HepG2 (cell line): ENCODE measurements around the gene EIF4E1B. TPM values are rescaled to one million over a fixed set of nuclear protein-coding genes. Genes with fewer than 3 reads are reported as not detected.

Experiments used
- CBX2 ChIP-seq, 2 experiments: fragments of 200-600 bp in 1 of 2; sonication (generic); formaldehyde crosslinking in 1 of 2; IDR thresholded peaks; 2 replicates each; pipeline versions ENCODE4 v1.7.0 to v1.8.1; 2018 to 2022; ENCODE audit warnings: low read depth in 2 of 2, low read length in 1 of 2, mild to moderate bottlenecking in 1 of 2, missing genetic modification reagents in 1 of 2
- HNRNPL ChIP-seq: fragments of 200-400 bp; formaldehyde crosslinking; IDR thresholded peaks from 2 replicates; pipeline ENCODE4 v1.6.1; 2017; ENCODE audit warnings: mild to moderate bottlenecking, low read depth, low read length
- KAT8 ChIP-seq: IDR thresholded peaks from 2 replicates; pipeline ENCODE4 v1.6.1; 2016; ENCODE audit warnings: missing genetic modification reagents, missing compliant biosample characterization
- NCOR1 ChIP-seq: fragments of 200-600 bp; sonication (generic); IDR thresholded peaks from 2 replicates; pipeline ENCODE4 v1.7.0; 2017; ENCODE audit warnings: antibody characterized with exemption, low read length, borderline replicate concordance
- SRSF1 ChIP-seq: fragments of 200-400 bp; formaldehyde crosslinking; optimal IDR thresholded peaks from 2 replicates; pipeline ENCODE3; 2017; ENCODE audit warnings: mild to moderate bottlenecking, low read depth, low read length, moderate library complexity
- SUZ12 ChIP-seq: fragments of 150-350 bp; IDR thresholded peaks from 2 replicates; pipeline ENCODE4 v1.6.1; 2014; ENCODE audit warnings: low read depth, low read length
- TOPORS ChIP-seq: sonication (generic); formaldehyde crosslinking; IDR thresholded peaks from 2 replicates; pipeline ENCODE4 v1.8.0; 2023; ENCODE audit warnings: mild to moderate bottlenecking, missing genetic modification reagents
- ZFX ChIP-seq: sonication (generic); formaldehyde crosslinking; IDR thresholded peaks from 2 replicates; pipeline ENCODE4 v1.4.0; 2020; ENCODE audit warnings: mild to moderate bottlenecking, low read depth, missing genetic modification reagents, moderate library complexity
- ZNF124 ChIP-seq: sonication (generic); formaldehyde crosslinking; IDR thresholded peaks from 2 replicates; pipeline ENCODE4 v1.4.0; 2020; ENCODE audit warnings: missing genetic modification reagents
- ZNF136 ChIP-seq: sonication (generic); formaldehyde crosslinking; IDR thresholded peaks from 2 replicates; pipeline ENCODE4 v1.8.1; 2022; ENCODE audit warnings: low read depth, mild to moderate bottlenecking, moderate library complexity, missing genetic modification reagents
- ZNF160 ChIP-seq: sonication (generic); formaldehyde crosslinking; IDR thresholded peaks from 2 replicates; pipeline ENCODE4 v1.8.0; 2022; ENCODE audit warnings: mild to moderate bottlenecking, inconsistent platforms, missing genetic modification reagents
- ZNF17 ChIP-seq: sonication (generic); formaldehyde crosslinking; IDR thresholded peaks from 2 replicates; pipeline ENCODE4 v1.5.0; 2020; ENCODE audit warnings: mild to moderate bottlenecking, missing genetic modification reagents
- ZNF20 ChIP-seq: sonication (generic); formaldehyde crosslinking; IDR thresholded peaks from 2 replicates; pipeline ENCODE4 v1.4.0; 2020; ENCODE audit warnings: mild to moderate bottlenecking, moderate library complexity, missing genetic modification reagents
- ZNF33A ChIP-seq: sonication (generic); formaldehyde crosslinking; IDR thresholded peaks from 2 replicates; pipeline ENCODE4 v1.5.1; 2020; ENCODE audit warnings: missing genetic modification reagents, mild to moderate bottlenecking, moderate library complexity, borderline replicate concordance
- ZNF543 ChIP-seq: sonication (generic); formaldehyde crosslinking; IDR thresholded peaks from 2 replicates; pipeline ENCODE4 v1.4.0; 2020; ENCODE audit warnings: mild to moderate bottlenecking, missing genetic modification reagents
- ZNF672 ChIP-seq: sonication (generic); formaldehyde crosslinking; IDR thresholded peaks from 2 replicates; pipeline ENCODE4 v1.8.1; 2022; ENCODE audit warnings: missing genetic modification reagents
- ZNF75D ChIP-seq: sonication (generic); formaldehyde crosslinking; IDR thresholded peaks from 2 replicates; pipeline ENCODE4 v1.8.1; 2023; ENCODE audit warnings: missing genetic modification reagents, mild to moderate bottlenecking, borderline replicate concordance
- ZNF777 ChIP-seq: sonication (generic); formaldehyde crosslinking; IDR thresholded peaks from 2 replicates; pipeline ENCODE4 v1.4.0; 2020; ENCODE audit warnings: missing genetic modification reagents
- ZSCAN30 ChIP-seq: sonication (generic); formaldehyde crosslinking; IDR thresholded peaks from 2 replicates; pipeline ENCODE4 v1.5.0; 2020; ENCODE audit warnings: mild to moderate bottlenecking, missing genetic modification reagents
- ZSCAN9 ChIP-seq: IDR thresholded peaks from 2 replicates; pipeline ENCODE4 v1.6.1; 2016; ENCODE audit warnings: borderline replicate concordance
- polyA plus RNA-seq, 8 experiments: library from polyadenylated mRNA; depleted of rRNA in 3 of 8; stranded (reverse) in 7 of 8; unstranded in 1 of 8; fragments of >200 nt; fragmentation: Illumina TruSeq in 4 of 8; extraction: Trizol in 4 of 8; gene quantifications; 2 replicates each; pipeline versions ENCODE4 v1.2.1 to v1.2.3, GENCODE V29; 2011 to 2016; ENCODE audit warnings: low read depth in 4 of 8, missing spikeins in 1 of 8, mixed read lengths in 1 of 8; ENCODE audit not compliant: insufficient read depth in 1 of 8
- total RNA-seq, 5 experiments: library from RNA; depleted of rRNA; stranded (reverse); fragments of >200 nt; fragmentation: Illumina TruSeq; extraction: Trizol; gene quantifications; 2 replicates each; pipeline ENCODE4 v1.2.3, GENCODE V29; 2016; ENCODE audit warnings: low read depth in 1 of 5
- TF ChIP-seq, protein P1 (sequence below): IDR thresholded peaks from 2 replicates; pipeline ENCODE4 v1.6.1; 2016; ENCODE audit warnings: mild to moderate bottlenecking
- TF ChIP-seq, protein P2 (sequence below): sonication (generic); formaldehyde crosslinking; IDR thresholded peaks from 2 replicates; pipeline ENCODE4 v1.5.0; 2020; ENCODE audit warnings: mild to moderate bottlenecking, low read depth, missing genetic modification reagents, borderline replicate concordance
- TF ChIP-seq, protein P3 (sequence below): sonication (generic); formaldehyde crosslinking; IDR thresholded peaks from 2 replicates; pipeline ENCODE4 v1.5.0; 2020; ENCODE audit warnings: mild to moderate bottlenecking, missing genetic modification reagents, borderline replicate concordance
- TF ChIP-seq, protein P4 (sequence below): sonication (generic); formaldehyde crosslinking; IDR thresholded peaks from 2 replicates; pipeline ENCODE4 v1.4.0; 2020; ENCODE audit warnings: missing genetic modification reagents
- TF ChIP-seq, protein P5 (sequence below): sonication (generic); formaldehyde crosslinking; IDR thresholded peaks from 2 replicates; pipeline ENCODE4 v1.5.0; 2020; ENCODE audit warnings: mild to moderate bottlenecking, missing genetic modification reagents

Gene EIF4E1B
- total and polyA plus RNA-seq, 2 of the 13 experiments (the other 11 are each of a cell fraction or from before 2014, with no cell fraction given), result not detected

DNA sequence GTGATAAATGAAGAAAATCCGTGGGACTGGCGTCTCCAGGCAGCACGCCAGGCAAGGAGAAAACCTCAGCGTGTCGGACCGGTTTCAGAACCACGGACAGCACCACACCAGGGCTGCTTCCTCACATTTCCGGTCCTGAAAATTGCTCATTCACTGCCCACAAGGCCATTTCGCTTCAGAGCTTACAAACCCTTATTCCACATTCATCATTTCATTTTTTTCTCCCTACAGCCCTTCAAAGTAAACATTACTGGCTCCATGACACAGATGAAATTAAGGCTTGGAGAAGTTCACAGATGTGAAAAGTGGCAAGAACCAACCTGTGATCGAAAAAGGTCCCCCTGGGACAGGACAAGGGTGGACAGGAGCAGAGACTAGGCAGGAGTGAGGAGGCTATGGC, 19.0 kb upstream of the EIF4E1B start (continued):
- TF ChIP-seq, protein P1, sequence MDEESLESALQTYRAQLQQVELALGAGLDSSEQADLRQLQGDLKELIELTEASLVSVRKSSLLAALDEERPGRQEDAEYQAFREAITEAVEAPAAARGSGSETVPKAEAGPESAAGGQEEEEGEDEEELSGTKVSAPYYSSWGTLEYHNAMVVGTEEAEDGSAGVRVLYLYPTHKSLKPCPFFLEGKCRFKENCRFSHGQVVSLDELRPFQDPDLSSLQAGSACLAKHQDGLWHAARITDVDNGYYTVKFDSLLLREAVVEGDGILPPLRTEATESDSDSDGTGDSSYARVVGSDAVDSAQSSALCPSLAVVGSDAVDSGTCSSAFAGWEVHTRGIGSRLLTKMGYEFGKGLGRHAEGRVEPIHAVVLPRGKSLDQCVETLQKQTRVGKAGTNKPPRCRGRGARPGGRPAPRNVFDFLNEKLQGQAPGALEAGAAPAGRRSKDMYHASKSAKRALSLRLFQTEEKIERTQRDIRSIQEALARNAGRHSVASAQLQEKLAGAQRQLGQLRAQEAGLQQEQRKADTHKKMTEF (CRISPR knock-in tag), result peak; percentile 37; the same call in 1 of the 2 replicates
- TF ChIP-seq, protein P2, sequence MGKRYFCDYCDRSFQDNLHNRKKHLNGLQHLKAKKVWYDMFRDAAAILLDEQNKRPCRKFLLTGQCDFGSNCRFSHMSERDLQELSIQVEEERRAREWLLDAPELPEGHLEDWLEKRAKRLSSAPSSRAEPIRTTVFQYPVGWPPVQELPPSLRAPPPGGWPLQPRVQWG (CRISPR knock-in tag), result no peak
- TF ChIP-seq SUZ12 (no peak), ZNF160 (no peak), CBX2 (IDR thresholded peaks at IDR 0.05; ENCODE audit: low read depth, low read length) (no peak), CBX2 (CRISPR knock-in tag; IDR thresholded peaks at IDR 0.05; ENCODE audit: low read depth) (no peak), NCOR1 (no peak), TOPORS (CRISPR knock-in tag) (peak; percentile 78; the same call in 1 of the 2 replicates), ZNF672 (CRISPR knock-in tag) (no peak), ZNF33A (CRISPR knock-in tag) (no peak), ZNF20 (no peak), ZNF75D (CRISPR knock-in tag) (no peak), KAT8 (CRISPR knock-in tag) (peak; percentile 56; the same call in 1 of the 2 replicates), ZNF777 (CRISPR knock-in tag) (no peak), SRSF1 (no peak), ZSCAN9 (CRISPR knock-in tag) (peak; percentile 95), ZFX (no peak), ZNF136 (CRISPR knock-in tag) (no peak), ZNF17 (no peak), ZSCAN30 (CRISPR knock-in tag) (no peak), ZNF543 (CRISPR knock-in tag) (no peak), ZNF124 (no peak), HNRNPL (no peak)
- TF ChIP-seq, protein P3, sequence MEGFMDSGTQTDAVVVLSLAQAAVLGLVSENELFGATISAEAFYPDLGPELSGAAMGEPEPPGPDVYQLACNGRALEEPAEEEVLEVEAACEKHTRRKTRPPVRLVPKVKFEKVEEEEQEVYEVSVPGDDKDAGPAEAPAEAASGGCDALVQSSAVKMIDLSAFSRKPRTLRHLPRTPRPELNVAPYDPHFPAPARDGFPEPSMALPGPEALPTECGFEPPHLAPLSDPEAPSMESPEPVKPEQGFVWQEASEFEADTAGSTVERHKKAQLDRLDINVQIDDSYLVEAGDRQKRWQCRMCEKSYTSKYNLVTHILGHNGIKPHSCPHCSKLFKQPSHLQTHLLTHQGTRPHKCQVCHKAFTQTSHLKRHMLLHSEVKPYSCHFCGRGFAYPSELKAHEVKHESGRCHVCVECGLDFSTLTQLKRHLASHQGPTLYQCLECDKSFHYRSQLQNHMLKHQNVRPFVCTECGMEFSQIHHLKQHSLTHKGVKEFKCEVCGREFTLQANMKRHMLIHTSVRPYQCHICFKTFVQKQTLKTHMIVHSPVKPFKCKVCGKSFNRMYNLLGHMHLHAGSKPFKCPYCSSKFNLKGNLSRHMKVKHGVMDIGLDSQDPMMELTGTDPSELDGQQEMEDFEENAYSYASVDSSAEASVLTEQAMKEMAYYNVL (CRISPR knock-in tag), result no peak
- TF ChIP-seq, protein P4, sequence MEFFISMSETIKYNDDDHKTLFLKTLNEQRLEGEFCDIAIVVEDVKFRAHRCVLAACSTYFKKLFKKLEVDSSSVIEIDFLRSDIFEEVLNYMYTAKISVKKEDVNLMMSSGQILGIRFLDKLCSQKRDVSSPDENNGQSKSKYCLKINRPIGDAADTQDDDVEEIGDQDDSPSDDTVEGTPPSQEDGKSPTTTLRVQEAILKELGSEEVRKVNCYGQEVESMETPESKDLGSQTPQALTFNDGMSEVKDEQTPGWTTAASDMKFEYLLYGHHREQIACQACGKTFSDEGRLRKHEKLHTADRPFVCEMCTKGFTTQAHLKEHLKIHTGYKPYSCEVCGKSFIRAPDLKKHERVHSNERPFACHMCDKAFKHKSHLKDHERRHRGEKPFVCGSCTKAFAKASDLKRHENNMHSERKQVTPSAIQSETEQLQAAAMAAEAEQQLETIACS (CRISPR knock-in tag), result no peak
- TF ChIP-seq, protein P5, sequence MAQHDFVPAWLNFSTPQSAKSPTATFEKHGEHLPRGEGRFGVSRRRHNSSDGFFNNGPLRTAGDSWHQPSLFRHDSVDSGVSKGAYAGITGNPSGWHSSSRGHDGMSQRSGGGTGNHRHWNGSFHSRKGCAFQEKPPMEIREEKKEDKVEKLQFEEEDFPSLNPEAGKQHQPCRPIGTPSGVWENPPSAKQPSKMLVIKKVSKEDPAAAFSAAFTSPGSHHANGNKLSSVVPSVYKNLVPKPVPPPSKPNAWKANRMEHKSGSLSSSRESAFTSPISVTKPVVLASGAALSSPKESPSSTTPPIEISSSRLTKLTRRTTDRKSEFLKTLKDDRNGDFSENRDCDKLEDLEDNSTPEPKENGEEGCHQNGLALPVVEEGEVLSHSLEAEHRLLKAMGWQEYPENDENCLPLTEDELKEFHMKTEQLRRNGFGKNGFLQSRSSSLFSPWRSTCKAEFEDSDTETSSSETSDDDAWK (CRISPR knock-in tag), result no peak
